NCI-H510A (cell line): ENCODE measurements around the gene SHISAL2A.

Experiments used
- DNase-seq: peaks from one replicate; lab custom pipeline; 2025; lab: John Stamatoyannopoulos, UW

Gene SHISAL2A

GRCh38 chr1:52621950-52622349 lies 11.0 kb upstream of the SHISAL2A start:
- DNase-seq = no peak

- DNase-seq = no peak
Measured at GRCh38 chr1:52623812-52624211, 9.2 kb upstream of the SHISAL2A start.

- DNase-seq = no peak
Measured at GRCh38 chr1:52627028-52627427, 5.9 kb upstream of the SHISAL2A start.

GRCh38 chr1:52628614-52629324 lies 4.2 kb upstream of the SHISAL2A start:
- DNase-seq = no peak

GRCh38 chr1:52629325-52629643 lies 3.7 kb upstream of the SHISAL2A start:
- DNase-seq = no peak

- no peak for DNase-seq
Measured at GRCh38 chr1:52629667-52630066, 3.3 kb upstream of the SHISAL2A start.

- DNase-seq = no peak
Measured at GRCh38 chr1:52631759-52632331, 1.1 kb upstream of the SHISAL2A start.

GRCh38 chr1:52633291-52633754 lies 355 bp downstream of the SHISAL2A start:
- DNase-seq = peak; percentile 19

GRCh38 chr1:52634111-52634510 lies 1.1 kb downstream of the SHISAL2A start:
- no peak for DNase-seq

- no peak for DNase-seq
Measured at GRCh38 chr1:52635321-52636089, 2.5 kb downstream of the SHISAL2A start.

- no peak for DNase-seq
Measured at GRCh38 chr1:52636721-52637695, 4.0 kb downstream of the SHISAL2A start.

- DNase-seq = no peak
Measured at GRCh38 chr1:52637946-52638345, 5.0 kb downstream of the SHISAL2A start.

- no peak for DNase-seq
Measured at GRCh38 chr1:52640697-52641096, 7.7 kb downstream of the SHISAL2A start.

- DNase-seq = no peak
Measured at GRCh38 chr1:52641307-52641706, 8.3 kb downstream of the SHISAL2A start.

- no peak for DNase-seq
Measured at GRCh38 chr1:52645261-52645660, 12.3 kb downstream of the SHISAL2A start.

- no peak for DNase-seq
Measured at GRCh38 chr1:52651904-52652303, 18.9 kb downstream of the SHISAL2A start.

GRCh38 chr1:52653207-52653849 lies 20.4 kb downstream of the SHISAL2A start:
- no peak for DNase-seq

- no peak for DNase-seq
Measured at GRCh38 chr1:52654063-52654462, 21.1 kb downstream of the SHISAL2A start.

GRCh38 chr1:52657702-52658101 lies 24.7 kb downstream of the SHISAL2A start:
- DNase-seq = no peak

- DNase-seq = no peak
Measured at GRCh38 chr1:52658795-52659194, 25.8 kb downstream of the SHISAL2A start.

- DNase-seq = no peak
Measured at GRCh38 chr1:52659356-52659755, 26.4 kb downstream of the SHISAL2A start.
